AG04449 (cell line): ENCODE measurements around the gene SCRN2.

Experiments
- CTCF ChIA-PET: fragments of 350-600 bp; formaldehyde crosslinking; extraction: SDS; loops from one replicate; lab custom pipeline; 2021; ENCODE audit warnings: antibody characterized with exemption; lab: Yijun Ruan, JAX
- POLR2A ChIA-PET: fragments of 400-600, 350-600 bp; formaldehyde crosslinking; extraction: SDS; loops from one replicate; lab custom pipeline; 2020; ENCODE audit warnings: antibody characterized with exemption, inconsistent platforms; lab: Yijun Ruan, JAX
- DNase-seq: peaks from one replicate; pipeline ENCODE4 v3.0.0-alpha.2; 2010; ENCODE audit warnings: low read depth, low spot score
- H3K4me3 ChIP-seq: 2 replicates; pipeline ENCODE4 v1.5.1; 2011; ENCODE audit warnings: low read depth, mild to moderate bottlenecking, control low read depth, low read length
- CTCF ChIP-seq: IDR thresholded peaks from one replicate; pipeline ENCODE4 v1.5.1; 2011; ENCODE audit warnings: mild to moderate bottlenecking, moderate library complexity, low read length, control low read depth, inconsistent platforms; ENCODE audit not compliant: insufficient read depth; ENCODE audit errors: missing control alignments

SCRN2 gene

GRCh38 chr17:47855737-47856136, 14.7 kb upstream of the SCRN2 start:
- no peak for DNase-seq
- no peak for TF ChIP-seq CTCF
- no peak overlapping the region for H3K4me3 ChIP-seq
- ChIA-PET POLR2A (no interaction called here), CTCF (interaction anchor here (1.0 to 32.3 kb wide), 4 partner anchors 11 to 31 kb away, joined by 4 to 1547 read pairs (median 106); partner anchors contain the start of genes SCRN2 and SP2)

DNA sequence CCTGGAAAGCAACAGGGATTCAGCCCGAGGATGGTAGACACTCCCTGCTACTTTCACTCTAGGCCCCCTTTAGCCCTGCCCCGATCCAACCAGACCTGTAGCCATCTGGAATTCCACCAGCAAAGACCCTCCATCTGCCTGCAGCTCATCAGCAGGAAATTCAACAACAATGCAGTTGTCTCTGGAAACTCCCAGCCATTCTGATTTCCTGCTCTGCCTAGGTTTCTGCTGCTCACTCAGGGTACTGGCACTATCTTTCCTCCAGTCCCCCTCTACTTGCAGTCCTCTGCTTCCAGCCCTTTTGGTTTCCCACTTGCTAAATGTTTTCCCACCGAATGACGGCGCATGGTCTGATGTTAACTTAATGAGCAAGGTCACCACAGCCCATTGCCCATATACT, 12.5 kb upstream of the SCRN2 start:
- DNase-seq, result no peak

GRCh38 chr17:47852113-47852949, 11.3 kb upstream of the SCRN2 start:
- DNase-seq, result no peak
- no peak overlapping the region for H3K4me3 ChIP-seq
- ChIA-PET CTCF (interaction anchor here (1.0 to 32.3 kb wide), 6 partner anchors 10 to 166 kb away, joined by 3 to 1547 read pairs (median 4); partner anchors contain the start of genes SCRN2 and SP2), POLR2A (no interaction called here)
- no peak for TF ChIP-seq CTCF

More for the DNA sequence above, 12.5 kb upstream of the SCRN2 start:
- no peak for TF ChIP-seq CTCF
- ChIA-PET CTCF (interaction anchor here (0.8 to 32.3 kb wide), 4 partner anchors 9 to 33 kb away, joined by 5 to 1547 read pairs (median 106); partner anchors contain the start of genes SCRN2 and SP2), POLR2A (no interaction called here)
- H3K4me3 ChIP-seq, result no peak overlapping the region

- no peak for DNase-seq
- no peak overlapping the region for H3K4me3 ChIP-seq
- no peak for TF ChIP-seq CTCF
- POLR2A ChIA-PET, result no interaction called here
- CTCF ChIA-PET, result interaction anchor here (1.0 to 32.3 kb wide), 5 partner anchors 10 to 167 kb away, joined by 3 to 1547 read pairs (median 4); partner anchors contain the start of genes SCRN2 and SP2
Measured at GRCh38 chr17:47851764-47852112, 10.7 kb upstream of the SCRN2 start.

- TF ChIP-seq CTCF, result peak; percentile 35
- POLR2A ChIA-PET, result no interaction called here
Measured at GRCh38 chr17:47850692-47851573, 9.9 kb upstream of the SCRN2 start, which contains the start of gene SP6. Gene SP6 (minus strand): TSS chr17:47851163. CDS start chr17:47848429, 2,734 bp downstream.

More at GRCh38 chr17:47850692-47851573, 9.9 kb upstream of the SCRN2 start, which contains the start of gene SP6:
- DNase-seq, result no peak
- CTCF ChIA-PET, result interaction anchor here (0.9 to 32.3 kb wide), 8 partner anchors 9 to 168 kb away, joined by 3 to 1547 read pairs (median 4); partner anchors contain the start of genes CDK5RAP3, SCRN2 and SP2
- H3K4me3 ChIP-seq, result peak within 1 kb of the TSS; percentile 40
